AG09319 (cell line): ENCODE data around the gene BAHD1.

Experiments used
- DNase-seq: peaks from one replicate; pipeline ENCODE4 v3.0.0-alpha.2; 2010; ENCODE audit warnings: low read depth; ENCODE audit errors: extremely low read depth
- CTCF ChIP-seq: IDR thresholded peaks from 2 replicates; pipeline ENCODE4 v1.5.1; 2011; ENCODE audit warnings: low read depth, mild to moderate bottlenecking, inconsistent platforms, low read length, moderate library complexity

Gene BAHD1

DNA sequence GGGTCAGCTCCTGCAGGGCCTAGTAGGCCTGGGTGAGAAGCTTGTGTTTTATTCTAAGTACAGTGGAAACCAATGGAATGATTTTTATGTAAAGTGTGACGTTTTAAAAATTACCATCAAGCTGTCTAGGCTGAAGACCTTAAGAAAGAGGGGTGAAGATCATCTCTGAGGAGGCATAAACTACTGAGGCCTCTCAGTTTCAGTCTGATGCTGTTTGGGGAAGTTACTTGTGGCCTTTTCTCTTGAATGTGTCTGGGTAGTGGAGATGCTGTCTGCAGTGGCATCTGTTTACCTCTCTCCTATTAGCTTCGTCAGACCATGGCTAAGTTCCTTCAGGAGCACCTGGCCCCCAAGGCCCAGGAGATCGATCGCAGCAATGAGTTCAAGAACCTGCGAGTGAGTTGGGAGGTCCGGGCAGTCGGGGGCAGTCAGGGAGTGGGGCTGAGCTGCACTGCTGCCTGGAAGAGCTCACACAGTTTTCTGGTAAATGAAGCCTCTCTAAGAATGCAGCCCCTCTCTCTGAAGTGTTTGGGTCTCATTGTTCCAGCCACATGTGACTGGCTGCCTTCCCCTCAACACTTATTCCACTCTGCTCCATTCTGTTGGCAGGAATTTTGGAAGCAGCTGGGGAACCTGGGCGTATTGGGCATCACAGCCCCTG, 33.3 kb upstream of the BAHD1 start:
- TF ChIP-seq CTCF: no peak
- DNase-seq: no peak

DNA sequence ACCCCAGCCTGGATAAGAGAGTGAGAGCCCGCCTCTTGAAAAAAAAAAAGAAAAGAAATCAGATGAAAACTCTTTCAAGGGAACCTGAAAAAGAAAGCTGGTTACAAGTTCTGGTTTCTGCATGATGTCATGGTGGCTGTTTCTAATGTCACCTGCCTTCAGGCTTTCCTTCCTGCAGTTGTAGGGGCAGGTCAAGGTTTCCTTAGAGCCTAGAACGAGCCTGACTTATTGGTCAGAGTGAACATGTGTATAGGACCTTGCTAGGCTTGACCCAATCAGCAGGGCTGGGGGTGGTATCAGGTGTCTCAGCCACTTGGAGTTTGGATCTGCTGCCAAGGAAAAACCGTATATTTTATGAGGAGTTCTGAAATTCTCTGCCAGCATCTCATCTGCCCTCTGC, 31.4 kb upstream of the BAHD1 start:
- no peak for DNase-seq
- TF ChIP-seq CTCF: no peak

DNA sequence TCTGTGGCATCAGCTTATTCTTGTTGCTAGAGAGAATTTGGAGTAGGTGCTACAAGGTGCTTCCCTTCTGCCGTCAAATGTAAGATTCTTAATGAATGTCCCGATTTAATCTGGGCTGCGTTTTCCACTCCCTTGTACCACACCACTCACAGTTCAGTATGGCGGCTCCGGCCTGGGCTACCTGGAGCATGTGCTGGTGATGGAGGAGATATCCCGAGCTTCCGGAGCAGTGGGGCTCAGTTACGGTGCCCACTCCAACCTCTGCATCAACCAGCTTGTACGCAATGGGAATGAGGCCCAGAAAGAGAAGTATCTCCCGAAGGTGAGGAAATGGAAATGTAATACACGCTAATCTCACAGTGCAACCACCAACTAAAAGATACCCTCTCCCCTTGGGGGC, 30.3 kb upstream of the BAHD1 start:
- no peak for DNase-seq
- TF ChIP-seq CTCF: no peak

- no peak for DNase-seq
- TF ChIP-seq CTCF: no peak
These were observed 28.5 kb upstream of the BAHD1 start for GRCh38 chr15:40412095-40412759.

DNA sequence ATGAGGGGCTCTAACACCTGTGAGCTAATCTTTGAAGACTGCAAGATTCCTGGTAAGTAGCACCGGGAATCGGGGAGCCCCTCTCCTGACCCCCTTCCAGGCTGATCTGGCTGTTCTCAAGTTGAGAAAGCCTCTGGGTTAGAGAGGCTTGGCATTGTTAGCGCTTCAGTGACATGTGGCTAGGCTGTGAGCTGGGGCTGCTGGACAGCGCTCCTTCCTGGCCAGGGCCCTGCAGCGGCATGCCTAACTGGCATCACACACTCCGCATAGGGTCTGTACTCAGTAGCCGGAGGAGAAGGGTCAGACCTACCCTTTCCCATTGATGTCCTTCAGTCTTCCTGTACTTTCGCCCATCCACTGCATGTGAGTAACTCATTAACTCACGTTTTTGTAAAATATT, 27.7 kb upstream of the BAHD1 start:
- no peak for TF ChIP-seq CTCF
- no peak for DNase-seq

- no peak for DNase-seq
- TF ChIP-seq CTCF: no peak
These were observed 25.9 kb upstream of the BAHD1 start for GRCh38 chr15:40414816-40415215.

GRCh38 chr15:40415226-40415625, 25.5 kb upstream of the BAHD1 start:
- no peak for TF ChIP-seq CTCF
- no peak for DNase-seq
